ENCODE measurements around the gene SEC16B. TPM values are rescaled to one million over a fixed set of nuclear protein-coding genes. Genes with fewer than 3 reads are reported as not detected.

The SEC16B gene
- total RNA-seq, 2 experiments from 2014 or later: not detected

DNA sequence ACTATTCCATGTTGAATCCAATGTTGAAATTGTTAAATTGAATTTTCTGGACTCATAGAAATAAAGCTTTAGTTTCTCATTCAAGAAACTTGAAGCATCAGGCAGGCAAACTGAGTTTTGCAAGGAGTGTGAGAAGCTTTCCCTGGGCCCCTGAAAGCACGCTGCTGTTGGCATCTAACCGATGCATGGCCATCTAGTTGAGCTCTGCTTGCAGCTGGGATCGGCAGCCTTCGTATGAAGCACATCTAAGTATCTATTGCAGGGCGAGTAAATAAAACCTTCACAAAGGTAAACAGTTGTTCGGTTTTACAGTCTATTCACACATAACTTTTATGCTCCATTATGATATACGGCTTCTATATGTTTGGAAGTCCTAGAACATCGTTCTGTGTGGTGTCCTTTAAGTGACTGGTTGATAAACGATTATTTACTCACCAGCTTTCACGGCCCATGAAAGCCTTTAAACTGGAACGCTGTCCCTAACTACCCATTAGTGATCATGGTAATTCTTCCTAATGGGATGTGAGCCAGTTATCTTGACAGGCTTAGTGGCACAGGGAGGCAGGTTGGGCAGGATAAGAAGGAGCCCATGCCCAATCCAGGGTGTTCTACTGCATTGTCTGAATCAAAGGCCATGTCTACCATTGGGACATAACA is 71.7 kb downstream of the SEC16B start:
- Histone ChIP-seq H3K9me2 (ENCODE audit: insufficient read depth, low read length) (no peaks in the 10 kb centered on the region), H4K20me1 (ENCODE audit: insufficient read depth, low read length) (no peaks in the 10 kb centered on the region), H3K4me1 (ENCODE audit: insufficient read depth, low read length, poor library complexity, severe bottlenecking) (no peaks in the 10 kb centered on the region), H3K79me2 (ENCODE audit: insufficient read depth, low read depth, low read length) (no peaks in the 10 kb centered on the region), H3K36me3 (ENCODE audit: insufficient read depth, low read length) (no peaks in the 10 kb centered on the region), H2AFZ (ENCODE audit: low read length) (no peak overlapping the region), H3K9me3 (ENCODE audit: low read length) (no peaks in the 10 kb centered on the region), H3K27ac (ENCODE audit: low read depth, low read length, poor library complexity, severe bottlenecking) (no peak overlapping the region), H3K4me3 (ENCODE audit: low read depth, low read length, poor library complexity, severe bottlenecking) (no peak overlapping the region), H3K4me2 (ENCODE audit: low read length) (no peak overlapping the region)
- no peak for TF ChIP-seq EZH2phosphoT487 (IDR thresholded peaks at IDR 0.05; ENCODE audit: borderline replicate concordance, low read depth, low read length)
- TF ChIP-seq, protein P1, sequence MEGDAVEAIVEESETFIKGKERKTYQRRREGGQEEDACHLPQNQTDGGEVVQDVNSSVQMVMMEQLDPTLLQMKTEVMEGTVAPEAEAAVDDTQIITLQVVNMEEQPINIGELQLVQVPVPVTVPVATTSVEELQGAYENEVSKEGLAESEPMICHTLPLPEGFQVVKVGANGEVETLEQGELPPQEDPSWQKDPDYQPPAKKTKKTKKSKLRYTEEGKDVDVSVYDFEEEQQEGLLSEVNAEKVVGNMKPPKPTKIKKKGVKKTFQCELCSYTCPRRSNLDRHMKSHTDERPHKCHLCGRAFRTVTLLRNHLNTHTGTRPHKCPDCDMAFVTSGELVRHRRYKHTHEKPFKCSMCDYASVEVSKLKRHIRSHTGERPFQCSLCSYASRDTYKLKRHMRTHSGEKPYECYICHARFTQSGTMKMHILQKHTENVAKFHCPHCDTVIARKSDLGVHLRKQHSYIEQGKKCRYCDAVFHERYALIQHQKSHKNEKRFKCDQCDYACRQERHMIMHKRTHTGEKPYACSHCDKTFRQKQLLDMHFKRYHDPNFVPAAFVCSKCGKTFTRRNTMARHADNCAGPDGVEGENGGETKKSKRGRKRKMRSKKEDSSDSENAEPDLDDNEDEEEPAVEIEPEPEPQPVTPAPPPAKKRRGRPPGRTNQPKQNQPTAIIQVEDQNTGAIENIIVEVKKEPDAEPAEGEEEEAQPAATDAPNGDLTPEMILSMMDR (conservative IDR thresholded peaks at IDR 0.05; ENCODE audit: low read length): no peak
- intact Hi-C loops (cut with micrococcal nuclease; ENCODE audit: unreplicated experiment): no loop called here
- ChIA-PET POLR2A (no interaction called here), CTCF (ENCODE audit: unreplicated experiment) (no interaction called here)
- DNase-seq (ENCODE audit: low spot score): no peak
- no TSS peak for BruUV-seq (replicated peaks)

DNA sequence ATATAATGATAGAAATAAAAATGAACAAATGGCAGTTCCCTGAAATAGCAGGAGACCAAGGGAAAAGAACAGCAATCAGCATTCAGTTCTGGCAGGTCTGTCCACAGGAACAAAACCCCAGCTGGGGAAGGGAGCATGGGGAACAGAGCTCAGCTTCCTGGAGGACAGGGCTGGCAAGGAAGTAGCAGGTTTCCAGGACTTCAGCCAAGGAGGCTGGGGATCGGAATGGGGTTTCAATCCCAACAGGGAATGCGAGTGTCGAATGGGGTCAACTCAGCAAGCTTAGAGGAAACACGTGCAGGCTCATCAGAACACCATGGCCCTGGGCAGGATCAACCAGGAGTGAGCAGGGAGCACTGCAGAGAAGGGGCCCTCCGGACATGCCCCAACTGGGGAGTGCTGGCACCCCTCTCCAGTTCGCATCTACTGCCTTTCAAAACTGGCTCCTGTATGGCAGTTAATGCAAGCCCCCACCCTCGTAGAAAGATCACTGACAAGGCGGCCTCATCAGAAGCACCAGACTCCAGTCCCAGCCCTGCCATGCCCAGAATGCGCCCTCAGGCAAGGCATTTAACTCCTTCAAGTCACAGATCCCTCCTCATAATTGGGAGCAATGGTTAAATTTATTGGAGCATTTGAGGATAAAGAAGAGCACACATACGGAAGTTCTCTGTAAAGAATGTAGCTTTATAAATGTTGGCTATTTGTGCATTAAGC is 72.4 kb downstream of the SEC16B start:
- no peak overlapping the region for H3K4me3 ChIP-seq (ENCODE audit: low read depth, low read length, poor library complexity, severe bottlenecking)
- TF ChIP-seq, protein P1 (conservative IDR thresholded peaks at IDR 0.05; ENCODE audit: low read length): no peak
- TF ChIP-seq EZH2phosphoT487 (IDR thresholded peaks at IDR 0.05; ENCODE audit: borderline replicate concordance, low read depth, low read length): no peak
- no TSS peak for BruUV-seq (replicated peaks)
- POLR2A ChIA-PET: no interaction called here
- CTCF ChIA-PET (ENCODE audit: unreplicated experiment): no interaction called here
- no peaks in the 10 kb centered on the region for H4K20me1 ChIP-seq (ENCODE audit: insufficient read depth, low read length)
- intact Hi-C loops (cut with micrococcal nuclease; ENCODE audit: unreplicated experiment): no loop called here
- no peaks in the 10 kb centered on the region for H3K36me3 ChIP-seq (ENCODE audit: insufficient read depth, low read length)
- no peak overlapping the region for H3K27ac ChIP-seq (ENCODE audit: low read depth, low read length, poor library complexity, severe bottlenecking)
- no peak overlapping the region for H3K4me2 ChIP-seq (ENCODE audit: low read length)
- no peak for DNase-seq (ENCODE audit: low spot score)
- H3K9me2 ChIP-seq (ENCODE audit: insufficient read depth, low read length): no peaks in the 10 kb centered on the region
- no peaks in the 10 kb centered on the region for H3K4me1 ChIP-seq (ENCODE audit: insufficient read depth, low read length, poor library complexity, severe bottlenecking)
- no peaks in the 10 kb centered on the region for H3K79me2 ChIP-seq (ENCODE audit: insufficient read depth, low read depth, low read length)
- no peak overlapping the region for H2AFZ ChIP-seq (ENCODE audit: low read length)
- no peaks in the 10 kb centered on the region for H3K9me3 ChIP-seq (ENCODE audit: low read length)

Small RNA genes lying within 50 kb of the gene (small RNA-seq; reads per million reads assigned to genes)
- not detected for gene AL359075.1

Other genes with a start within 250 kb of the SEC16B start
- gene RASAL2, start 124.0 kb upstream of the SEC16B start, total RNA-seq (2014; rRNA removed; shearing (Covaris generic)): 0.09 TPM in 1 of 2 replicates, not detected in the other
- 0.27 and 0.31 TPM in 2 replicates for gene RASAL2, start 124.0 kb upstream of the SEC16B start, total RNA-seq (2022)

Data from OCI-LY7 (cell line).